Stimulated activated CD4-positive, alpha-beta T cell treated with anti-CD3 and anti-CD28 coated beads, Interleukin-1b, Interleukin-23, amount 100 ng/mL, for 4 hours (primary cell): ENCODE results near the gene ABI2.
"Not testable (repeated sequence)": the region's sequence is repeated elsewhere in the genome, so short reads cannot be mapped to it uniquely, and the experiment has no call there.

Source experiments
- DNase-seq, 2 donors: peaks; one replicate each; pipeline ENCODE4 v3.0.0-alpha.2; 2020; ENCODE audit warnings: low read depth in 2 of 2

ABI2 gene

DNA sequence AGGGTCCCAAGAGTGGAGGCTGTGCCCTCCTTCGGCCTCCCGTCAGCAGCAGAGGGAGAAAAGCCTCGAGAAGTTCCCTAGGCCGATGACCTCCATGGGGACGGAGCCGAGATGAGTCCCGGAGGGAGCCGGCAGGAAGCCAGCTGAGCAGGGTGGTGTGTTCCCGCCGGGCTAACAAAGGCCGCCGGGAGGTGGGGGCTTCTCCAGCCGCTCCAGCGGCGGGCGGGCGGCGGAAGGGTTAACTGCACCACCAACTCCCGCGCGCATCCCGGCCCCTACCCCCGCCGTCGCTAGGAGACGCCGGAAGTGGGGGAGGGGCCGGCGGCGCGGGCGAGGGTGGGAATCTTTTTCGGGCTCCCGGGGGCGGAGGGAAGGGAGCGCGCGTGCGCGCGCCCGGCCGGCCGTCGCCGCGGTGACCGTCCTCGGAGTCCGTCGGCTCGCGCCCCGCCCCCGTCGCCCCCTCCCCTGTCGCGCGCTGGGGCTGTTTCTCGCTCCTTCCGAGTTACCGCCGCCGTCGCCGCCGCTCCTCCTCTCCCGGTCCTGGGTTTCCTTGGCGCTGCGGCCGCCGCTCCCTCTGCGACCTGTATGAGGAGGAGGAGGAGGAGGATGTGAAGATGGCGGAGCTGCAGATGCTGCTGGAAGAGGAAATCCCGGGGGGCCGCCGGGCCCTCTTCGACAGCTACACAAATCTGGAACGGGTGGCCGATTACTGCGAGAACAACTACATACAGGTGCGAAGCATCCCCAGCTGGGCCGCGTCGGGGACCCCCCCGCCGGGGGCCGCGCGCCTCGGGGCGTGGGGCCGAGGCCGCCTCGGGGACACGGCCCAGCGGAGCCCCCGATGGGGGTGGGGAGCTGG, at the start of gene ABI2:
TSS of gene ABI2 (plus strand) at position 494 of the 859 bp plus-strand sequence. CDS start at position 615, 121 bp downstream.
- peak; percentile 47 to 71 for DNase-seq

DNA sequence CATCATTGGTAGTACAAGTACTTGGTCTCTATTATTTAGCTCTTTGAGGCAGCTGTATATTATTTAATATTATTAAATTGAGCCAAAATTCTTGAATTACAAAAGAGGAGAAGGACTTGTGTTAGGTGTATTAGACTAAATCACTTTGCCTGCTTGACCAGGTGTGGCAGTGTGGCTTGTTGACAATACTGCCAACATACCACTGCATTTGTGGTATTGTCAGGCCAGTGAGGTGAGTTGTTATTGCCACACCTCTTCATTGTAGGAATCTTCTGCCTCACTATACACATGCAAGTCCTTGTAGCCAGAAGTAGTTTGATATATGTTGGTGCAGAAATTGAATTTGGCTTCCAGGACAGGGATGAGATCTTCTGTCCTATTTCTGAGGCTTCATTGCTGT, 48.9 kb upstream of the ABI2 start:
- DNase-seq, result no peak

DNA sequence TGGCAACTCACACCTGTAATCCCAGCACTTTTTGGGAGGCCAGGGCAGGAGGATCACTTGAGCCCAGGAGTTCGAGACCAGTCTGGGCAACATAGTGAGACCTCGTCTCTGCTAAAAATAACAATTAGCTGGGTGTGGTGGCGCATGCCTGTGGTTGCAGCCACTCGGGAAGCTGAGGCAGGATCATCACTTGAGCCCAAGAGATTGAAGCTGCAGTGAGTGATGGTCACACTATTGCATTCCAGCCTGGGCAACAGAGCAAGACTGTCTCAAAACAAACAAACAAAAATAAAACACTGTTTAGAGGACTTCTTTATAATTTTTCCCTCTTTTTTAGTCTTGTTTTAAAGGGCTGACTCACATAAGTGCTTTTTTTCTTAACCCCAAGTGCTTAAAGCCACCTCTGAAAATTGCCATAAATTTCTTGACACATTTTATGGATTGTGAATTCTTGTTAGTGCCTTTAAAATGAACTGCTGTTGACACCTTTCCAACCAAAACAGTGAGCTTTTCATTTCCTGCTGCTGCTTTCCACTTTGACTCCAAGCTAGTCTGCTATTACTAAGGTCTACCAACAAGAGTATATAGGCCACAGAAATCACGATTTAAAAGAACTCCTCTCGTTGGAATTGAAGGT, 47.6 kb upstream of the ABI2 start:
- no peak for DNase-seq

DNA sequence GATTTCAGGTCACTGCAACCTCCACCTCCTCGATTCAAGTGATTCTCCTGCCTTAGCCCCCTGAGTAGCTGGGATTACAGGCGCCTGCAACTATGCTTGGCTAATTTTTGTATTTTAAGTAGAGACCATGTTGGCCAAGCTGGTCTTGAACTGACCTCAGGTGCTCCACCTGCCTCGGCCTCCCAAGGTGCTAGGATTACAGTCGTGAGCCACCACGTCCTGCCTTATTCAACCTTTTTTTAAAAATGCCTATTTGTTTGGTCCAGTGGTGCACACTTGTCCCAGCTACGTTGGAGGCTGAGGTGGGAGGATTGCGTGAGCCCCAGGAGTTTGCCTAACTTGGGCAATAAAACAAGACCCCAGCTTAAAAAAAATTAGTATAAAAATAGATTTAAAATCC, 46.1 kb upstream of the ABI2 start:
- DNase-seq, result no peak

DNA sequence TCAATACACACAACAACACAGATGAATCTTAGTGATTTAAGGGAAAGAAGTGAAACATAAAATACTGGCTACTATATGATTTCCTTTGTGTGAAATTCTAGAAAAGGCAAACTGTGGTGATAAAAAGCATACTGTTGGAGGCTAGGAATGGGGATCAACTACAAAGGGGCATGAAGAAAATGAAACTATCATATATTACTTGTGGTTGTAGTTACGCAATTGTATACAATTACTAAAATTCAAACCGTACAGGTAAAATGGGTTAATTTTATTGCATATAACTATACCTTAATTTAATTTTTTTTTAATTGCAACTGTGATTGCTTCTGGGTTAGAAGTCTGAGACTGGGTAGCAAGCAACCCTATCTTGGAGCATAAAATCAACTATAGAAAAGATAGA, 41.7 kb upstream of the ABI2 start:
- no peak for DNase-seq

DNA sequence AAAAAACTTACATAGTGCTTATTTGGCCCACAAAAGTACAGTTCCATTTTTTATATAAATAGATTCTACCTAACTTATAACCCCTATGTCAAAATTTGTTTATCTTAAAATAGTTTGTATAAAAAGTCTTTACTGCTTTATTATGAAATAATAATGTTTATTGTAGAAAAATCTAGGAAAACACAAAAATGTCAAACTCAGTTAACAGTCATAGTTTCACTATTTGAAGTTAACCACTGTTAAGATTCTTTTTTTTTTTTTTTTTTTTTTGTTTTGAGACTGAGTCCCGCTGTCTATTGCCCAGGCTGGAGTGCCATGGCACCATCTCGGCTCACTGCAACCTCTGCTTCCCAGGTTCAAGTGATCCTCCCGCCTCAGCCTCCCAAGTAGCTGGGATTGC, 26.5 kb upstream of the ABI2 start:
- no peak for DNase-seq

DNA sequence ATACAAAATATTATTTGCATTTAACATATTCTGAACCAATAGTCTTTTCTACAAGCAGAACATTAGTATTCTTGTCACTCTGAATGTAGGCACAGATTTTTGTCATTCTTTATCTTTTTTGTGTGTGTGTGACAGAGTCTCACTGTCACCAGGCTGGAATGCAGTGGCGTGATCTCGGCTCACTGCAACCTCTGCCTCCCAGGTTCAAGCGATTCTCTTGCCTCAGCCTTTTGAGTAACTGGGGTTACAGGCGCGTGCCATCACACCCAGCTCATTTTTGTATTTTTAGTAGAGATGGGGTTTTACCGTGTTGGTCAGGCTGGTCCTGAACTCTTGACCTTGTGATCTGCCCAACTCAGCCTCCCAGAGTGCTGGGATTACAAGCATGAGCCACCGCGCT, 25.6 kb upstream of the ABI2 start:
- not testable (repeated sequence) for DNase-seq

DNA sequence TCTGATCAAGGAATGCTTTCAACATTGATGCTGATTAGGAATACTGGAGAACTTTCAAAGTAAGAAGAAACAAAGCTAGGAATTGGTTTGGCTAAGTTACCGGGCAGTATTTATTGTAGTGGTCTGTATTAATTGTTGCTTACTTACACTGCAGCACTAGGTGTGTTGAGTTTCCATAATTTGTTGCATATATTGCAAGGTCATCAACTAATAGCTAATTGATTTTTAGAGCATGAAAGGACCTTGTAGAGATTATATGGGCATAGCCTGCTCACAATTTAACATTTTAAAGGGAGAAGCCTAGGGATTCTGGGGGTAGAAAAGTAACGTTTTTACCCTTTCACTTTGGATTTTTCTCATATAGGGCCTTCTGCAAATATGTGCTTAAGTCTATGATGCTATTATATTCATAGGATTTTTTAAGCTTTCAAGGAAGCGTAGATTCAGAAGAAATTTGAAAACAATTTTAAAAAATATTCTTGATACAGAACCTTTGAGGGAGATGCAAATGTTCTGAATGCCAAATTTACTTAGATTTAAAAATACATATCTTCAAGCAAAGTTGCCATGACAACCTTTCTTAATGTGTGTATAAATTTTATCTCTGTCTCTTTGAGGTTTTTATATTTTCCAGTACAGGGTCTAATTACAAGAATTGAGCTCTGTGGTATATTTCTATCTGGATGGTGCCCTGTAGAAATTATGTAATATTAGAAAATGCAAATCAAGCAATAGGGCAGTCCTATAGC, 17.3 kb upstream of the ABI2 start:
- DNase-seq, result no peak

DNA sequence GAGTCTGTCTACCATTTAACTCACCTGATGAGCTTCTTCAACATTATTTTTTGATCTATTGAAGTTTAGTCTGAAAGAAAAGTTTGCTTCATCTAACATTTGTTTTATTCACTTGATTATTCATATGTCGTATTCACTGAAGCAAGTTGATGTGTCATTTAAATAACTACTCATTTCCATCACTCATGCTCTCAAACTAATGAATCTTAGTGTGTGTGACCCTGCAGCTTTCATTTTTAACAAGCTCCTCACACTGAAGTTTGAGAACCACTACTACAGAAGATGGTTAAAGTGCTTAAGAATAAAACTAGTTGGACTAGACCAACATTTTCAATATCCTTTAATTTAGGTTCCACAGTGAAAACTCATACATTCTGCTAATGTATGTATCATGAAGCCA, 1.8 kb upstream of the ABI2 start:
- no peak for DNase-seq

DNA sequence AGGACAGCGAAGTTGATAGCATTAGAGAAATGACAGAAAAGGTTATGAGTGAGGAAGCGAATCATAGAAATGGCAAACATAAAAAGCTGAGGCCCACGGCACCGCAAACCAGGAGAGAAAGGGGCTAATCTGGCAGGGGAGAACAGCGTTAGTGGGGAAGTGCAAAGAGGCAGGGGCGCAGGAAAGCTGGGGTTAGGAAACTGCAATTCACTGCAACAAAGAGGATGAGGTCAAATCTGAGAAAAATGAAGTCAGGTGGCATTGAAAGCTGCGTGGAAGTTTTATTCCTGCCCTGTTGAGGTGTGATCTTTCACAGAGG, 653 bp upstream of the ABI2 start:
- no peak for DNase-seq

DNA sequence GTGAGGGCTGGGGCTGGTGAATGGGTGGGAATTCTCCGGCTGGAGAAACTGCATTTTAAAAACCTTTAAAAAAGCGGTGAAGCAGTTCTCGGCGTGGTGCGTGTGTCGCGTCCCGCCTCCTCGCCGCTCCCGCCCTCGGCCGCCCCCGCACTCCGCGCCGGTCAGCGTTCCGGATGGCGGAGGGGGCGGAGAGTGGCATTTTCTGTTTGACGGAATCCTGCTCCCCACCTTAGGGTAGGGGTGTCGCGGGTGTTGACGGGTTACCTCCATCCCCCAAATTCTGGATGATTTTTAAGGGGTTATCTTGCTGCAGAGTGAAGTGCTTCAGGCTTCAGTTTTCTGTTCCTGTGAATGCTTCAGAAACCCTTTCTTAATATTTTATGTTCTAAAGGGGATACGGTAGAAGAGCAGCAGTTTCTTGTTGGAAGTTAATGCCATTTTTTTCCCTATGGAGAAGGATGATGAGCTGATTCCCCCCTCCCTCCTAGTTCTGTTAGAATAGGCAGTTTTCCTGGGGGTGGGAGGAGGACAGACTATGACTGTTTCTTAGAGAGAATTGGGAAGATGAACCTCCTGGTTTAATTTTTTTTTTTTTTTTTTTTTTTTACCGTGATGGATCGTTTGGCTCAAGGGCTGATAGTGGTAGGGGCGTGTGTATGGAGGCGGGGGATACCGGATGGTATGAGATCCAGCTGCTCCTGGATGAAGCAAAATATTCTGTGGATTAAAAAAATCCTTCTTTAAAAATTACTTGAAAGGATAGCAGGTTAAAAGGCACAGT, 756 bp downstream of the ABI2 start:
- DNase-seq, result peak; percentile 17 to 39

DNA sequence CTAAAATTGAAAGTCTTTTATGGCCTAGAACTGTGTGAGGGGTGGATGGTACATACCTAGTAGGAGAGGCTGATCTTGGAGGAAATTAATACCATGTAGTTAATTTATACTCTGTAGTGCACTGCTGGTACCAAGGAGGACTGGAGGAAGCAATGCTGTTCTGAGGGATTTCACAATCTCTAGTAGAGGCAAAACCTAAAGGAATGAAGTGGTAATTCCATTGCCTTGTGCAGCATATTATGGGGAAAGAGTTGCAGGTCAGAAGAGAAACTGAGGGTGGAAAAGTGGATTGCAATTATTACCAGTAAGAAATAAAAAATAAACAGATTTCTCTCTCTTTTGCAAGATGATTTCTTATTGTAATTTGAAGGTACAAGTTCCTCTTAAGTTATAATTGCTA, 2.2 kb downstream of the ABI2 start:
- DNase-seq, result no peak

DNA sequence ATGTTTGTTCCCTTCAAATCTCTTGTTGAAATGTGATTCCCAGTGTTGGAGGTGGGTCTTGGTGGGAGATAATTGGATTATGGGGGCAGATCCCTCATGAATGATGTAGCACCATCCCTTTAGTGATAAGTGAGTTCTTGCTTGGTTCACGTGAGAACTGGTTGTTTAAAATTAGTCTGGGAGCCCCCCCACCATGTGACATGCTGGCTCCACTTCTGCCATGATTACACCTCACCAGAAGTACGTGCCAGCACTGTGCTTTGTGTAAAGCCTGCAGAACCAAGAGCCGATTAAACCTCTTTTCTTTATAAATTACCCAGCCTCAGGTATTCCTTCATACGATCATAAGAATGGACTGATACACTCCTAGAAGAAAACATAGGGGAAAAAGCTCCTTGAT, 10.1 kb downstream of the ABI2 start:
- DNase-seq, result no peak

DNA sequence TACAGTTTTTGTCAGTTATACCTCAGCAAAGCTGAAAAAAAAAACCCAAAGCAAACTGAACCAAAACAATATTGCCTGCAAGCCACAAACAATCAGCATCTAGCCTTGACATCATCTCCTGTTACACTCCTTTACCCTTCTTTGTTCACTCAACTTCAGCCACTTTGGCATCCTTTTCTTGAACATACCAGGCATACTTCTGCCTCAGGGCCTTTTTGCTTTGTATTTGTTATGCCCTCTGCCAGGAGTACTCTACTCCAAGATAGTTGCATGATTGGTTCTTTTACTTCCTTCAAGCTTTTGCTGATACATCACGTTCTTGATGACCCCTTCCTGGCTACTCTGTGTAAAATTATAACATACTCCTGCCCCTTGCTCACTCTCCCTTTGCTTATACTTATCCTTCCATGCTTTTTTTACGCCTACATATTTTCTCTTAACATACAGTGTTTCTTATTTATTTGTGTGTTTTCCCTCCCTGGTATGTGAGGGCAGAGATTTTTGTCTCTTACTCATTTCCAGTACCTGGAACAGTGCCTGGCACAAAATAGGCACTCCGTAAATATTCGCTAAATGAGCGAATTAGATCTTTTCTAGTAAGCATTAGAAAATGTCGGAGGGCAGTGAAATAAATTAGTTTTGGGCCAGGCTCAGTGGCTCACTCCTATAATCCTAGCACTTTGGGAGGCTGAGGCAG, 12.7 kb downstream of the ABI2 start:
- DNase-seq, result no peak

DNA sequence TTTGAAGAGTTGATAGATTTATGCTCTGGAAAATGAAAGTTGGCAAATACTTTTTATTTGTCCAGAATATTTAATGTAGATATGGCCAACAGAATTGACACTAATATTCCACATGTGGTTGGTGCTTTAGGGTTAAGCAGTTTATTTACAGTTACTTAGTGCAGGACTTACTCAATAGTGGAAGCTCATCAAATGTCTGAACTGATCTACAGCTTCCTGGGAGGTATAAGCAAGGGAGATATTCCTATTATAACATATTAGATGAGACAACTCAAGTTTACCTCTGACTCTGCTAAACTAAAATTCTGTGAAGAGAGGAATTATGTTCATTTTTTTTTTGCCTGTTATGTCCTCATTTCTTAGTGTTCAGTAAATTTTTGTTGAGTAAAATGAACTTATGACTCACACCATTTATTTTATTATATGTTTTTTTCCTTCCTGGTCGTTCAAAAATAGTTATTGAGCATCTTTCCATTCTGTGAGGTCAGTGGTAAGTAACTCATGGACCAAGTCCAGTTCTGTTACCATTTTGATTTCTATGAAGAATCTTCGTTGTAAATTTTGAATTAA, 13.6 kb downstream of the ABI2 start:
- DNase-seq, result no peak

DNA sequence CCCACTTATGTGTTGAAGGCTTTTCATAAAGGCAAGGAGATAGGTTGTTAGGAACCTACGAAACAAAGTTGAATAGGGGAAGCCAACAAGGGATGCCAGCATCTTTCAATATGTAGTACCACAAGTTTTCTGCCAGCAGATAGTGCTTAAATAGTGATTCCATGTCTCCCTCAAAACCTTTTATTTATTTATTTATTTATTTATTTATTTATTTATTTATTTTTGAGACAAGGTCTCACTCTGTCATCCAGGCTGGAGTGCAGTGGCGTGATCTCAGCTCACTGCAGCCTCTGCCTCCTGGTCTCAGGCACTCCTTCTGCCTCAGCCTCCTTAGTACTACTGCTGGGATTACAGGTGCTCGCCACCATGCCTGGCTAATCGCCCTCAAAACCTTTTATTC, 14.2 kb downstream of the ABI2 start:
- DNase-seq, result not testable (repeated sequence)

DNA sequence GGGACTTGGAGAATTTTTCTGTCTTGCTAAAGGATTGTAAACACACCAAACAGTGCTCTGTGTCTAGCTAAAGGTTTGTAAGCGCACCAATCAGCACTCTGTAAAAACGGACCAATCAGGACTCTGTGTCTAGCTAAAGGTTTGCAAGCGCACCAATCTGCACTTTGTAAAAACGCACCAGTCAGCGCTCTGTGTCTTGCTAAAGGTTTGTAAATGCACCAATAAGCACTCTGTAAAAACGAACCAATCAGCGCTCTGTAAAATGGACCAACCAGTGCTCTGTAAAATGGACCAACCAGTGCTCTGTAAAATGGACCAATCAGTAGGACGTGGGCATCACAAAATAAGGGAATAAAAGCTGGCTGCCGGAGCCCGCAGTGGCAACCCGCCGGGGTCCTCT, 16.5 kb downstream of the ABI2 start:
- DNase-seq, result no peak

DNA sequence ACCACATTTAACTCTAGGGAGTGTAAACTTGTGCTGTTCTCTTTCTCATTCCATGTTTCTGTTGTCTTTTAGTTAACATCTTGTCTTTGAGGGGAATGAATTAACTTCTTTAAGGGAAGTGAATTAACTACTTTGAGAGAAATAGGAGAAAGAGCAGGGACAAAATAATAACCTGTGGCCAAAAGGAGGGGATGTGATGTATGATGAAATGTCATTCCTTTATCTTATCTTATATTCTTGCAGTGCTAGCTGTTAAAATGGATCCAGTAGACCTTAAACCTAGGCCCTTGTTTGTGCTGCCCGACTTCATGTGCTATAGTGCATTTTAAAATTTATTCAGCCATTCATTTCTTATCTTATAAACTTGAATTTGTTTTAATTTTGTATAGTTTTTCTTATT, 18.4 kb downstream of the ABI2 start:
- no peak for DNase-seq

DNA sequence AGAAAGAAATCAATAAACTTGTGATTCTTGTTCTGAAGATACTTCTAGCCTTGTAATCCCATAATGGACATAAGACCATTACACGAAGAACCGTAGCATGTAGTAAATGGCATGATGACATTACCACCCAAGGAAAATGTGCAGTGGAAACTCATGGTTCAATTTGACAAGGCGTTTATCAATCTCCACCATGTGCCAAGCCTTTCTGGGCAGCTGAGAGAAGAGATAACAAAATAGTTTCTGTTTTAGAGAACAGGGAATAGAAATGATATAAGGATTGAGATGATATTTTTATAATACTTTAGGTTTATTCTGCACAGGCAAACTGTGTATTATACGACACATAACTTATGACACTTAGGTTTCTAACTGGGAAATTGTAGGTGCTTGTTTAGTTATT, 19.2 kb downstream of the ABI2 start:
- no peak for DNase-seq

DNA sequence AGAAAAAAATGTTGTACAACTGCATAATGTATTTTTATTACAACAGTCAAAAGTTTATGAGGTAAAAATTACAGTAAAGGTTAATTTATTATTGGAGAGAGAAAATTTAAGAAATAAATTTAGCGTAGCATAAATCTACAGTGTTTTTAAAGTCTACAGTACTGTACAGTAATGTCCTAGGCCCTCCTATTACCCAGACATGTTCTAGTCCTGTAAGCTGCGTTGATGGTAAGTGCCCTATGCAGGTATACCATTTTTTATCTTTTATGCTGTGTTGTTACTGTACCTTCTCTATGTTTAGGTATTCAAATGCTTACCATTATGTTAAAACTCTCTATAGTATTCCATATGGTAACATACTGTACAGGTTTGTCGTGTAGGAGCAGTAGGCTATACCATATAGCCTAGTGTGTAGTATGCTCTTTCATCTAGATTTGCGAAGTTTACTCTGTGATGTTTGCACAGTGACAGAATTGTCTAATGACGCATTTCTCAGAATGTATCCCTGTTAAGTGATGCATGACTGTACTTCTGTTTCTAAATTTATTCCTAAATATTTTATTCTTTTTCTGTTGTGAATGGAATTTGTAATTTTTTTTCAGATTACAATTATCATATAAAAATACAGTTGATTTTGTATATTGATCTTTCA, 24.5 kb downstream of the ABI2 start:
- DNase-seq, result no peak

DNA sequence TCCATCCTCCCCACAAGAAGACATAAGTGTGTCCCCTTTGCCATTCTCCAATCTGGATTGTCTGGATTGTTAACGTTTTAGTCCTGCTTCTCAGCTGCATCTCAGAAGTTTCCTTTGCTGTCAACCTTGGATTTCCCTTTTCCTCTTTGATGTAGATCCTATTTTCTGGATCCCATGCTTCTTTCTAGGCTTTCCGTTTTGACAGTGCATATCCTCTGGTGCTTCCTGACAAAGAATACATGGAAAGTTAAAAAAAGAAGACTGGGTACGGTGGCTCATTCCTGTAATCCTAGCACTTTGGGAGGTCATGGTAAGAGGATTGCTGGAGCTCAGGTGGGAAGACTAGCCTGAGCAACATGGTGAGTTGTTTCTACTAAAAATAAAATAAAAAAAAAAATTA, 26.8 kb downstream of the ABI2 start:
- DNase-seq, result no peak
